Esophagus mucosa (tissue), 1 donor: ENCODE data around the gene REELD1. TPM values are rescaled to one million over a fixed set of nuclear protein-coding genes. Genes with fewer than 3 reads are reported as not detected.

Source experiments
- ATAC-seq: fragments of 200-7000 bp; cut with Tn5 transposase; one replicate; pipeline ENCODE4 v1.9.1; 2020
- total RNA-seq: library from RNA; stranded (reverse); gene quantifications from one replicate; pipeline ENCODE4 v1.2.4, GENCODE V29; 2023
- donor health status: DM: yes; HTN: yes; CAD: no.

The REELD1 gene
- total RNA-seq, 1 donor from 2014 or later, result not detected

DNA sequence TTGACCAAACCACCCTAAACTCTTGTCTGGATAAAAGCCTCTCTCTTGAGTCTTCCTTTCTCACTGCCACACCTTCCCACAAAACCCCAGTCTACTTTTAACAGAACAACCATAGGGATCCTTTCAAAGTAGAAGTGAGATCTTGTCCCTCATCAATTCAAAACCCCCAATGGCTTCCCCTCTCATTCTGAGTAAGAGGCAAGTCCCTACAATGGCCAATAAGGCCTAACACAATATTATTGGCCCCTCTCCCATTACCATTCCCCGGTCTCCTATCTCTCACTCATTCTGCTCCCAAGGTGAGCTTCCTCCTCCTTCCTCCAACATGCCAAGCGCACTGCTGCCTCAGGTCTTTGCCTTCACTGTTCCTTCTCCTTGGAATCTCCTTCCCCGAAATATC is 57.1 kb downstream of the REELD1 start:
- no peak for ATAC-seq

- ATAC-seq, result no peak
Observed at GRCh38 chr4:146273204-146273901, 59.0 kb downstream of the REELD1 start.

- no peak for ATAC-seq
Observed at GRCh38 chr4:146274774-146275173, 60.4 kb downstream of the REELD1 start.

DNA sequence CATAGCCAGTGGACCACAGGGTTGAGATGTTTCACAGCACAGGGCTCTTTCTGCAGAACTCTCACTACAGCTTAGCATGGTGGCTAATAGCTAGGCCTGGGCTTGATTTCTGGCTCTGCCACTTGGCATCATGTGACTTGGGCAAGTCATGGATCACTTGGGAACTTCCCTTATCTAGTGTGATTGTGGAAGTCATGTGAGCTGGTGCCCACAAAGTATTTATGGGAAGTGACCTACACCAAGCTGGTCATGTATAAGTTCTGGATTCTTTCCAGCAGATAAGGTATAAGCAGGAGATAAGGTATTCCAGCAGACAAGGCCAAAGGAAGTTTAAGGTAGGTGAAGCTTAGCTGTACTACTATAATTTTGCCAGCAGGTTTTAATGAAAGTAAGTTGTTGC is 61.0 kb downstream of the REELD1 start:
- ATAC-seq, result no peak

- ATAC-seq, result no peak
Observed at GRCh38 chr4:146278986-146279385, 64.6 kb downstream of the REELD1 start.

Other genes starting within 250 kb of the REELD1 start
- gene LSM6, start 38.8 kb upstream of the REELD1 start, total RNA-seq, result 19.6 TPM